Colonic mucosa (tissue), 4 donors: ENCODE data around the gene RADIL. TPM values are rescaled to one million over a fixed set of nuclear protein-coding genes. Genes with fewer than 3 reads are reported as not detected.

Experiments
- DNase-seq: peaks from one replicate; pipeline ENCODE4 v3.0.0-alpha.2; 2020
- H3K27ac ChIP-seq: fragments of 200-600 bp; one replicate; pipeline ENCODE4 v1.8.0; 2021
- H3K27me3 ChIP-seq: fragments of 200-600 bp; one replicate; pipeline ENCODE4 v1.8.0; 2021
- H3K36me3 ChIP-seq: fragments of 200-600 bp; one replicate; pipeline ENCODE4 v1.8.0; 2021
- H3K4me1 ChIP-seq: fragments of 200-600 bp; one replicate; pipeline ENCODE4 v1.8.0; 2021; ENCODE audit warnings: mild to moderate bottlenecking
- H3K4me3 ChIP-seq: fragments of 200-600 bp; one replicate; pipeline ENCODE4 v1.8.0; 2021
- H3K9ac ChIP-seq, 2 donors: one replicate each; pipeline ENCODE4 v1.7.0; 2013; ENCODE audit warnings: control low read depth in 2 of 2, low read depth in 2 of 2, low read length in 2 of 2
- H3K9me3 ChIP-seq: fragments of 200-600 bp; one replicate; pipeline ENCODE4 v1.8.0; 2021
- intact Hi-C: fragments of 100-400 bp; cut with DNase I; formaldehyde crosslinking; loops from one replicate; pipeline ENCODE4 v1.14.1; 2022
- total RNA-seq, 2 donors: library from RNA; stranded (reverse); fragmentation: NEBNext Ultra II Directional in 1 of 2; extraction: Animal tissue kit (Norgen Biotek cat#: 25700) in 1 of 2; gene quantifications; one replicate each; pipeline ENCODE4 v1.2.1, GENCODE V29; 2021
- TF ChIP-seq, protein P1 (sequence below): fragments of 200-600 bp; IDR thresholded peaks from one replicate; pipeline ENCODE4 v1.8.0; 2022; ENCODE audit warnings: antibody characterized with exemption, mild to moderate bottlenecking
- donor health status: healthy.
- donor health status: DM: no; HTN: no; CAD: no.
- donor health status: DM: no; HTN: no; CAD: no.

The RADIL gene
- total RNA-seq, 2 donors from 2014 or later, result 0.54 to 1.9 TPM

DNA sequence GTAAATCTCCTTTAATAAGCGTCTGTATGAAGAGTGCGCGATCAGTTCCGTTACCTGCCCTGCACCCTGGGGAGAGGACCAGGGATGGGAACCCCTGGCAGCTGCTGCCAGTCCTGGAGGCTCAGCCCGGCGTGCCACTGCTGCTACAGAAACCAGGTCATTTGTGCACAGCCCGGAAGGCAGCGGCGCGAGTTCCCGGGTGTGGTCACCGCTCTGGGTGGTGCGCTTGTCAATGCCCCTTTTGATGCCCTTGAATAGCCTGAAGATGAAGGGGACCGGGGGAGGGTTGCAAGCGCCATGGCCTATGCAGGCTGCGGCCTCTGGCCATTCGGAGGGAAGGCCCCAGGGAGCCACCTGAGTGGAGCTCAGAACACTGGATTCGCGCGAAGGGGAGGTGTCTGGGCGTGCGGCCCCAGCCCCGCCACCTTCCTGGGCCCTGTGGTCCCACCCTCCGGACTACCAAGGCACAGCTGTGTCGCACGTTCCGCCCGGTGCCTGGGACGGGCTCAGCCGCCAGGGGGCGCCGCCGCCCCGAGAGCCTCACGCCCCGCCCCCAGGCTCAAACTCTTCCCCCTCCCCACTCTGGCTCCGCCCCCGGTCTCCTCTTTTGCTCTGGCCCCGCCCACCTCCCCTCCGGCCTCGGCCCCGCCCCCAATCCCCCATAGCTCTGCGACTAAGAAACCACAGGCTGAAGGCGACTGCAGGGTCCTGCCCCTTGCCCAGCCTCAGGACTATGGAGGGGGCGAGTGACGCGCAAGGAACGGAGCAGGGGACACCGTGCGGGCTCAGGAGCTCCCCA is 91.6 kb downstream of the RADIL start:
- peak; percentile 77 for DNase-seq
- TF ChIP-seq, protein P1, sequence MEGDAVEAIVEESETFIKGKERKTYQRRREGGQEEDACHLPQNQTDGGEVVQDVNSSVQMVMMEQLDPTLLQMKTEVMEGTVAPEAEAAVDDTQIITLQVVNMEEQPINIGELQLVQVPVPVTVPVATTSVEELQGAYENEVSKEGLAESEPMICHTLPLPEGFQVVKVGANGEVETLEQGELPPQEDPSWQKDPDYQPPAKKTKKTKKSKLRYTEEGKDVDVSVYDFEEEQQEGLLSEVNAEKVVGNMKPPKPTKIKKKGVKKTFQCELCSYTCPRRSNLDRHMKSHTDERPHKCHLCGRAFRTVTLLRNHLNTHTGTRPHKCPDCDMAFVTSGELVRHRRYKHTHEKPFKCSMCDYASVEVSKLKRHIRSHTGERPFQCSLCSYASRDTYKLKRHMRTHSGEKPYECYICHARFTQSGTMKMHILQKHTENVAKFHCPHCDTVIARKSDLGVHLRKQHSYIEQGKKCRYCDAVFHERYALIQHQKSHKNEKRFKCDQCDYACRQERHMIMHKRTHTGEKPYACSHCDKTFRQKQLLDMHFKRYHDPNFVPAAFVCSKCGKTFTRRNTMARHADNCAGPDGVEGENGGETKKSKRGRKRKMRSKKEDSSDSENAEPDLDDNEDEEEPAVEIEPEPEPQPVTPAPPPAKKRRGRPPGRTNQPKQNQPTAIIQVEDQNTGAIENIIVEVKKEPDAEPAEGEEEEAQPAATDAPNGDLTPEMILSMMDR, result peak; percentile 76
- Histone ChIP-seq H3K9me3 (no peaks in the 10 kb centered on the region), H3K36me3 (no peaks in the 10 kb centered on the region), H3K4me3 (peak overlapping the region; percentile 57), H3K27ac (peak overlapping the region; percentile 22), H3K4me1 (peaks cover 8% of the 10 kb centered on the region), H3K9ac (peak overlapping the region in 1 of 2 donors; percentile 76), H3K27me3 (no peaks in the 10 kb centered on the region)
- intact Hi-C loops, result loop anchor here (10.0 kb wide), 1 partner anchor 93 kb away; the partner anchor contains the start of gene RADIL

DNA sequence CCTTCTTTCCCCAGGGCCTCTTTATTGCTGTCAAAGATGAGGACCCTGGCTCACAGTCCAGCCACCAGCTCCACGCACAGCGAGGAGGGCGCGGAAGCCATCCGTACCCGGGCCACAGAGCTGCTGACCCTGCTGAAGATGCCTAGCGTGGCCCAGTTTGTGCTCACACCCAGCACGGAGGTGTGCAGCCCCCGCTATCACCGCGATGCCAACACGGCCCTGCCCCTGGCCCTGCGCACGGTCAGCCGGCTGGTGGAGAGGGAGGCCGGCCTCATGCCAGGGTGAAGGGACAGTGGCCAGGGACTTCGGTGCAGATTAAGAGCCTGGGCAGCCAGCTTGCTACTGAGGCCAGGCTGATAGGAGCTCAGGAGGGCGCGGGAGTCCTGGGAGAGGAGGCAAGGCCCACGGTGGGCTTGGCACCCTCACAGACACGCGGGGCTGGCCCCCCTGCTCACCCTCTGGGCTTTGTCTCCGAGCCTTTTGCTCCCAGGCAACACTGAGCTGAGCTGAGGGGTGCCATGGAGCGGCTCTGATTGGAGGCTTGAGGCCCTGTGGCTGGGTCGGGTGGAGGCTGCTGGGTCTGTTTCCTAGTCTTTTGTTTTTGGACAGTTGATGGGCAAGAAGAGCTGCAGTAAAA is 92.3 kb downstream of the RADIL start:
- no peak overlapping the region for H3K4me3 ChIP-seq
- no peak for DNase-seq
- H3K4me1 ChIP-seq, result peaks cover 8% of the 10 kb centered on the region
- no peak overlapping the region for H3K9ac ChIP-seq
- no peak overlapping the region for H3K27ac ChIP-seq
- TF ChIP-seq, protein P1, result no peak
- no peaks in the 10 kb centered on the region for H3K9me3 ChIP-seq
- H3K27me3 ChIP-seq, result no peaks in the 10 kb centered on the region
- peaks cover 5% of the 10 kb centered on the region for H3K36me3 ChIP-seq
- intact Hi-C loops, result loop anchor here (10.0 kb wide), 1 partner anchor 94 kb away; the partner anchor contains the start of gene RADIL

DNA sequence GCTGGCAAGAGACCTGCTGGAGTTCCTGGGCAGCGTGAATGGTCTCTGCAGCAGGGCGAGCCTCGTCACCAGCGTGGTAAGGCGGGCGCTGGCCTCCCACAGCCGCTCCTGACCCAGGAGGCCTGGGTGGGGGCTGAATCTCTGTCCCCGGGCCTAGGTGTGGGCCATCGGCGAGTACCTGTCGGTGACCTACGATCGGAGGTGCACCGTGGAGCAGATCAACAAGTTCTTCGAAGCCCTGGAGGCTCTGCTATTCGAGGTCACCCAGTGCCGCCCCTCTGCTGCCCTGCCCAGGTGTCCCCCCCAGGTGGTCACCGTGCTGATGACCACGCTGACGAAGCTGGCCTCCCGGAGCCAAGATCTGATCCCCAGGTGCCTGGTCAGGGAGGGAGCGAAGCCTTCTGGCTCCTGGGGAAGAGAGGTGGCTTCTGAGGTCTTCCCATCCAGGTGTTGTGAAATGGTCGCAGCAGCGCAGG is 93.0 kb downstream of the RADIL start:
- no peak overlapping the region for H3K9ac ChIP-seq
- no peaks in the 10 kb centered on the region for H3K9me3 ChIP-seq
- TF ChIP-seq, protein P1, result no peak
- peaks cover 8% of the 10 kb centered on the region for H3K36me3 ChIP-seq
- H3K4me3 ChIP-seq, result no peak overlapping the region
- H3K27ac ChIP-seq, result no peak overlapping the region
- intact Hi-C loops, result loop anchor here (10.0 kb wide), 1 partner anchor 94 kb away; the partner anchor contains the start of gene RADIL
- no peaks in the 10 kb centered on the region for H3K27me3 ChIP-seq
- H3K4me1 ChIP-seq, result peaks cover 8% of the 10 kb centered on the region
- DNase-seq, result no peak

DNA sequence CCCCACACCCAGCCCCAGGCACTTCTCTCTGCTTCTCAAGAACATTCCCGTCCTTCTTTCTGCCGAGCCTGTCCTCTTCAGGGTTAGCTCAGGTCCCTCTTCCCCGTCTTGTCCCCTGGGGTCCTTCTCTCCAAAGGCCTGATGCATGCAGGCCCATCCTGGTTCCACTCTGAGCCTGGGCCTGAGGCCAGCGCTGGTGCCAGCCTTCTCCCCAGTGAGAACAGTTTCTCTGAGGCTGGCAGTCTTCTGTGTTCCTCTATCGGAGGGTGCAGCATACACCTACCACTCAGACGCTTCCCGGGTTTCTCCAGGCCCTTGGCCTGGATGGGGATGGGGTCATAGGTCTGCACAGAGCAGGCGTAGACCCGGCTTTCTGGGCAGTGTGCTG is 93.4 kb downstream of the RADIL start:
- no peak for DNase-seq
- H3K9ac ChIP-seq, result no peak overlapping the region
- H3K27me3 ChIP-seq, result no peaks in the 10 kb centered on the region
- no peaks in the 10 kb centered on the region for H3K9me3 ChIP-seq
- H3K4me3 ChIP-seq, result no peak overlapping the region
- TF ChIP-seq, protein P1, result no peak
- peaks cover 8% of the 10 kb centered on the region for H3K4me1 ChIP-seq
- no peak overlapping the region for H3K27ac ChIP-seq
- peaks cover 8% of the 10 kb centered on the region for H3K36me3 ChIP-seq
- intact Hi-C loops, result loop anchor here (10.0 kb wide), 1 partner anchor 95 kb away; the partner anchor contains the start of gene RADIL

DNA sequence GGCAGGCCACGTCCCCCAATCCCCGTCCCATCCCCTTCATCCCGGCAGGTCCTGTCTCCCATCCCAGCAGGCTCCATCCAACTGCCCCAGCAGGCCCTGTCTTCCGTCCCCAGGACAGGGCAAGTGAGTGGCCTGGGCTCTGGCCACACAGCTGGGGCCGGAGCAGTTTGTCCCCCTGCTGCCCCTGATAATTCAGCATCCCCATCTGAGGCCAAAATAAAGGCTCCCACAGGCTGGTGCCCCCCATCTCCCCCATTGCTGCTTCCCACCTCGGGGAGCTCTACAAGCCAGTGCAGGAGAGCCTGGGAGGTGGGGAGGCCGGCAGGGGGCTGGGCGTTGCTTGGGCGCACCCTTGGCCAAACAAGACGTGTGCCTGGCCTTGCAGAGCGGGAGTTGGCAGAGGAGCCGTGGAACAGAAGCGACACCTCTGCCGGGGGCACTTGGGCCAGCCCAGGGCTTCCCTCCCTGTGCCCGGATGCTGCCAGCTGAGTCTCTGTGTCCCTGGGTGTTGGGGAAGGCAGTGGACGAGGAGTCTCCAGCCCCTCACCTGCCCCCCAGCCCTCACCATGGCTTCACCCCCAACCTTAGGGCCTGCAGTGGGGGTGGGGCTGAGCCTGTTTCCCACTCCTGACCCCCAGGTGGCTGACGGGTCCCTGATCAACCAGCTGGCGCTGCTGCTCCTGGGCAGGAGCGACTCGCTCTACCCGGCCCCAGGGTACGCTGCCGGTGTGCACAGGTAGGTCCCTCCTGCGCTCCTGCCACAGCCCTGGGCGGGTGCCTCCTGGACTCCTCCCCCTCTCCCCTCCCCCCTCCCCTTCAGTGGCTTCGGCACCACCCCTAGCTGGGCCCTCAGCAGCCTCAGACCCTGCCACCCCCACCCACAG is 94.1 kb downstream of the RADIL start:
- H3K9me3 ChIP-seq, result no peaks in the 10 kb centered on the region
- TF ChIP-seq, protein P1, result no peak
- DNase-seq, result no peak
- intact Hi-C loops, result loop anchor here (10.0 kb wide), 1 partner anchor 95 kb away; the partner anchor contains the start of gene RADIL
- no peaks in the 10 kb centered on the region for H3K27me3 ChIP-seq
- H3K4me3 ChIP-seq, result no peak overlapping the region
- no peak overlapping the region for H3K27ac ChIP-seq
- peaks cover 8% of the 10 kb centered on the region for H3K36me3 ChIP-seq
- peaks cover 8% of the 10 kb centered on the region for H3K4me1 ChIP-seq
- no peak overlapping the region for H3K9ac ChIP-seq
